Esophagus muscularis mucosa (tissue), 4 donors: ENCODE measurements around the gene PSMC6.

Source experiments
- EP300 ChIP-seq: sonication (generic); formaldehyde crosslinking; IDR thresholded peaks from one replicate; pipeline ENCODE4 v1.6.1; 2017; ENCODE audit warnings: antibody characterized with exemption
- POLR2A ChIP-seq: fragments of 450-650 bp; IDR thresholded peaks from one replicate; pipeline ENCODE4 v1.6.1; 2017; ENCODE audit warnings: antibody characterized with exemption, moderate library complexity, mild to moderate bottlenecking, low read depth
- POLR2AphosphoS5 ChIP-seq, 2 donors: sonication (generic); formaldehyde crosslinking; IDR thresholded peaks; one replicate each; pipeline ENCODE4 v1.6.1; 2017; ENCODE audit warnings: antibody characterized with exemption in 2 of 2
- TF ChIP-seq, protein P1 (sequence below), 3 experiments: fragments of 200-600 bp in 2 of 3; fragments of 450-650 bp in 1 of 3; sonication (generic) in 2 of 3; IDR thresholded peaks; one replicate each; pipeline ENCODE4 v1.5.1; 2017 to 2019; ENCODE audit warnings: antibody characterized with exemption in 3 of 3, mild to moderate bottlenecking in 2 of 3, moderate library complexity in 1 of 3

DNA sequence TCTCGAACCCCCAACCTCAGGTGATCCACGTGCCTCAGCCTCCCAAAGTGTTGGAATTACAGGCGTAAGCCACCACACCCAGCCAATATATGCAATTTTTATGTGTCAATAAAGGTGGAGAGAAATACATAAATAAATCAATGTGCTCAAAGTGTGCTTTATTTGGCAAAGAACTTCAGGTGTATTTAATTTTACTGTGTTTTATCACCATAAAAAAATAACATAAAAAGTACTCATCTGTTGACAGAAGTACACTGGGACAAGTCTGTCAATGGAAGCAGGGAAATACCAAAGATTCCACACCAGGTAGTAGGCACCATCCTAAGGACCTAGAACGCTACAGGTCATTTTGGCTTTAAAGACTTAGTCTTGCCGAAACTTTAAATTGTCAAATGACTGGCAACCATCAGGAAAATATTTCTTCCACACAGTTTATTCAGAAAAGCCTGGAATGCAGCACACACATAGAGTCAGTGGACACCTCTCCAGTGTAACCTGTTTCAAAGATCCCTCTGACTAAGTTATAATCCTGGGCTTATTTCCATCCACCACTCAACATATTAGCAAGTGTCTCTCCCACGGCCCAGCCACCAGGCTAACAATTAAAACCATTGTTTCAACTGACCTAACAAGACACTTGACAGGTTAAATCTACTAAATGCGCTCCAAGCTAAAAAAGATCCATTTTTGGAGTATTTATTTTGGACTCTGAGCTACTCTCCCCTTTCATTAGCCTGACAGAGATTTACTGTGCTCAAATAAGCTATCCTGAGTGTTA is 15.8 kb upstream of the PSMC6 start:
- TF ChIP-seq, protein P1, sequence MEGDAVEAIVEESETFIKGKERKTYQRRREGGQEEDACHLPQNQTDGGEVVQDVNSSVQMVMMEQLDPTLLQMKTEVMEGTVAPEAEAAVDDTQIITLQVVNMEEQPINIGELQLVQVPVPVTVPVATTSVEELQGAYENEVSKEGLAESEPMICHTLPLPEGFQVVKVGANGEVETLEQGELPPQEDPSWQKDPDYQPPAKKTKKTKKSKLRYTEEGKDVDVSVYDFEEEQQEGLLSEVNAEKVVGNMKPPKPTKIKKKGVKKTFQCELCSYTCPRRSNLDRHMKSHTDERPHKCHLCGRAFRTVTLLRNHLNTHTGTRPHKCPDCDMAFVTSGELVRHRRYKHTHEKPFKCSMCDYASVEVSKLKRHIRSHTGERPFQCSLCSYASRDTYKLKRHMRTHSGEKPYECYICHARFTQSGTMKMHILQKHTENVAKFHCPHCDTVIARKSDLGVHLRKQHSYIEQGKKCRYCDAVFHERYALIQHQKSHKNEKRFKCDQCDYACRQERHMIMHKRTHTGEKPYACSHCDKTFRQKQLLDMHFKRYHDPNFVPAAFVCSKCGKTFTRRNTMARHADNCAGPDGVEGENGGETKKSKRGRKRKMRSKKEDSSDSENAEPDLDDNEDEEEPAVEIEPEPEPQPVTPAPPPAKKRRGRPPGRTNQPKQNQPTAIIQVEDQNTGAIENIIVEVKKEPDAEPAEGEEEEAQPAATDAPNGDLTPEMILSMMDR (IDR thresholded peaks at IDR 0.05) = no peak
- no peak for TF ChIP-seq POLR2AphosphoS5 (IDR thresholded peaks at IDR 0.05)
- TF ChIP-seq POLR2A = no peak
- TF ChIP-seq EP300 = no peak
